Activated T-cell treated with anti-CD3 and anti-CD28 coated beads, Interleukin-2, amount 50 U/mL, for 1 hour (primary cell): ENCODE results near the gene CCDC116.
"Not testable (repeated sequence)": the region's sequence is repeated elsewhere in the genome, so short reads cannot be mapped to it uniquely, and the experiment has no call there.

ENCODE experiments used
- DNase-seq: peaks from one replicate; pipeline ENCODE4 v3.0.0-alpha.2; 2020

The CCDC116 gene

GRCh38 chr22:21632931-21633330 lies 371 bp downstream of the CCDC116 start:
- DNase-seq: no peak

- no peak for DNase-seq
Measured at GRCh38 chr22:21633481-21633880, 921 bp downstream of the CCDC116 start.

- no peak for DNase-seq
Measured at GRCh38 chr22:21634081-21634480, 1.5 kb downstream of the CCDC116 start.

GRCh38 chr22:21634844-21635243 lies 2.3 kb downstream of the CCDC116 start:
- no peak for DNase-seq

GRCh38 chr22:21635771-21636510 lies 3.4 kb downstream of the CCDC116 start:
- no peak for DNase-seq

- DNase-seq: no peak
Measured at GRCh38 chr22:21636629-21637218, 4.2 kb downstream of the CCDC116 start.

GRCh38 chr22:21637450-21637849 lies 4.9 kb downstream of the CCDC116 start:
- DNase-seq: not testable (repeated sequence)

GRCh38 chr22:21639359-21639758 lies 6.8 kb downstream of the CCDC116 start:
- no peak for DNase-seq

- no peak for DNase-seq
Measured at GRCh38 chr22:21640810-21641209, 8.2 kb downstream of the CCDC116 start.

- DNase-seq: no peak
Measured at GRCh38 chr22:21641417-21641788, 8.8 kb downstream of the CCDC116 start.

GRCh38 chr22:21641789-21642583 lies 9.4 kb downstream of the CCDC116 start, which contains the start of gene SDF2L1:
Gene SDF2L1 (plus strand): TSS chr22:21642302. CDS start chr22:21642337, 35 bp downstream.
- peak; percentile 97 for DNase-seq

GRCh38 chr22:21642584-21643448 lies 10.3 kb downstream of the CCDC116 start:
- DNase-seq: peak; percentile 65

GRCh38 chr22:21643533-21644357 lies 11.2 kb downstream of the CCDC116 start:
- DNase-seq: no peak

GRCh38 chr22:21645513-21645912 lies 13.0 kb downstream of the CCDC116 start:
- not testable (repeated sequence) for DNase-seq

- peak; percentile 77 for DNase-seq
Measured at GRCh38 chr22:21646608-21647590, 14.3 kb downstream of the CCDC116 start.

- no peak for DNase-seq
Measured at GRCh38 chr22:21650280-21650679, 17.7 kb downstream of the CCDC116 start.

- DNase-seq: no peak
Measured at GRCh38 chr22:21650823-21651520, 18.4 kb downstream of the CCDC116 start.

GRCh38 chr22:21651521-21652009 lies 19.0 kb downstream of the CCDC116 start:
- DNase-seq: no peak

GRCh38 chr22:21652010-21652546 lies 19.5 kb downstream of the CCDC116 start:
- peak; percentile 81 for DNase-seq
